Medulla oblongata (tissue), 1 donor: ENCODE data around the gene PRLR.
A peak's percentile ranks its signal among the peaks of the same experiment; 100 is the strongest.
"Not testable (repeated sequence)": the region's sequence is repeated elsewhere in the genome, so short reads cannot be mapped to it uniquely, and the experiment has no call there.

ENCODE experiments used
- DNase-seq: peaks from one replicate; pipeline ENCODE4 v3.0.0-alpha.2; 2015; ENCODE audit errors: extremely low spot score

The PRLR gene

DNA sequence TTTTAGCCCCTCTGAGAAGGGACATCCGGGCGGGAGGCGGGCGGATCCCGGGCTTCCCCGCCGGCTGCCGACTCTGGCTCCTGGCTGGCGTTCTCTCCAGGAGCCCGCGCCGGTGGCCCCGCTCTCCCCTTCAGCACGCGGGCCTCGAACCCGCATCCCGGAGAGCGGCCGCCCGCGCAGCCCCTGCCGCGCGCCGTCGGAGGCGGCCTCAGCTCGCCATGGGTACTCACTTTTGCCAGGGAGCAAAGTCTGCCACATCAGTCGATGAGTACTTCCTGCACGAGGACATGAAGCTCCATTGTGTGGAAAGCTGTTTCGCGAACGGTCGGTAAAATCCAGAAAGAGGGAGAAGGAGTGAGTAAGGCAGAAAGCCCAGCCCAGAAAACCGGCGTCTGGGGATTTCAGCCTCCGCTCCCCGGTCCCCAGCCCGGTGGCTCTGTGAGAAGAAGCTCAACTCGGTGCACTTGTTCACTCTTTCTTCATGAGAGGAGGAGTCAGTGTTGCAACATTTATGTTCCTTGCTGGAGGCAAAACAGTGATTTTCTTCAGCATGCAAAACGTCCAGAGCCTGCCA lies at the start of gene PRLR:
Gene PRLR, minus strand, starts transcription at position 450 of the 574 bp plus-strand sequence. CDS start 140,867 bp downstream, outside the sequence.
- DNase-seq: peak; percentile 13

- no peak for DNase-seq
Observed at GRCh38 chr5:35274839-35275509, 44.7 kb upstream of the PRLR start.

DNA sequence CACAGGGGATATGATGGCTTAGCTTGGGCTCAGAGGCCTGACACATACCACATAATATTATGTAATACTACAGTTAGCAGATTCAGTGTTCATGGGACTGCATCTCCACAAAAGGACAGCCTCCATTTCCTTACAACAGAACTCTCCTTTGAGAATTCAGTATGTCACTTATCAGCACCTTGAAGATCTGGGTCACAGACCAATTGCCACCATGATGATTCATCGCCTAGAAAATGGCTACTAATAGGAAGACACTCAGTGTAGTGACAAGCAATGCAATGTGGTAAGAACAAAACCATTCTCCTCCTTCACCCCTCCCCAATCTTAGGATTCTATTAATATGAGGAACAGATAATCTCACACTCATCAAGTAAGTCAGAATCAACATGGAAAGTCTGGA lies 38.7 kb upstream of the PRLR start:
- DNase-seq: no peak

- no peak for DNase-seq
Observed at GRCh38 chr5:35266276-35266675, 36.0 kb upstream of the PRLR start.

GRCh38 chr5:35264509-35264908 lies 34.2 kb upstream of the PRLR start:
- no peak for DNase-seq

DNA sequence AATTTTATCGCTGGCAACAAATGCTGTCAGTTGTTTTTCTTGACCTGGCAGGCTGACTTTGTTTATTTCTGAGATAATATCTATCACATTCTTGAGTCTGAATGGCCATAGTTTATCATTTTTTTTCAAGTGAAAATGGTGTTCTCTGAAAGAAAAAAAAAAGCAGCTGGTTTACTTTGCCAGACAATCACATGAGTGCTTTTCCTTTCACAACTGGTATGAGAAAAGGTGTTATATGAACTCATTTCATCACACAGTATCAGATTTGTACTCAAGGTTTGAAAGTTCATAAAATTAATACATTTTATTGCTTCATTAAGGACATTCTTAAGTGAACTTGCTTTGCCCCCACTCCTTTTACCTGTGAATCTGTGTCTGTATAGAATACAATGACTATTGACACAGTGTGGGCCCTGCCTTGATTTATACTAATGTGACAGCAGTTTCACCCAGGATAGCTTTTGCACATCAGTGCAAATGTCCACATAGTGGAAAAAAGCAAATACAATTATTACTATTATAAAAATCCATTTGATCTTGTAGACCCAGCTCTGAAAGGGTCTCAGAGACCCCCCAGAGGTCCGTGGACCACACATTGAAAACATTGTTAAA lies 33.1 kb upstream of the PRLR start:
- no peak for DNase-seq

DNA sequence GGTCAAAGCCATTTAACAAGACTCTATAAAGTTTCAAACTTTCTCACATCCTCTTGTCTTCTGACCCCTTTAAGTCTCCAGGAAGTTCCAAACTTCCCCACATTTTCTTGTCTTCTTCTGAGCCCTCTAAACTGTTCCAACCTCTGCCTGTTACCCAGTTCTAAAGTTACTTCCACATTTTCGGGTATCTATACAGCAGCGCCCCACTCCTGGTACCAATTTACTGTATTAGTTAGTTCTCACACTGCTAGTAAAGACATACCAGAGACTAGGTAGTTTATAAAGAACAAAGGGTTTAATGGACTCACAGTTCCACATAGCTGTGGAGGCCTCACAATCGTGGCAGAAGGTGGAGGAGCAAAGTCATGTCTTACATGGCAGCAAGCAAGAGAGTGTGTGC lies 23.3 kb upstream of the PRLR start:
- no peak for DNase-seq

GRCh38 chr5:35252963-35253362 lies 22.7 kb upstream of the PRLR start:
- no peak for DNase-seq

DNA sequence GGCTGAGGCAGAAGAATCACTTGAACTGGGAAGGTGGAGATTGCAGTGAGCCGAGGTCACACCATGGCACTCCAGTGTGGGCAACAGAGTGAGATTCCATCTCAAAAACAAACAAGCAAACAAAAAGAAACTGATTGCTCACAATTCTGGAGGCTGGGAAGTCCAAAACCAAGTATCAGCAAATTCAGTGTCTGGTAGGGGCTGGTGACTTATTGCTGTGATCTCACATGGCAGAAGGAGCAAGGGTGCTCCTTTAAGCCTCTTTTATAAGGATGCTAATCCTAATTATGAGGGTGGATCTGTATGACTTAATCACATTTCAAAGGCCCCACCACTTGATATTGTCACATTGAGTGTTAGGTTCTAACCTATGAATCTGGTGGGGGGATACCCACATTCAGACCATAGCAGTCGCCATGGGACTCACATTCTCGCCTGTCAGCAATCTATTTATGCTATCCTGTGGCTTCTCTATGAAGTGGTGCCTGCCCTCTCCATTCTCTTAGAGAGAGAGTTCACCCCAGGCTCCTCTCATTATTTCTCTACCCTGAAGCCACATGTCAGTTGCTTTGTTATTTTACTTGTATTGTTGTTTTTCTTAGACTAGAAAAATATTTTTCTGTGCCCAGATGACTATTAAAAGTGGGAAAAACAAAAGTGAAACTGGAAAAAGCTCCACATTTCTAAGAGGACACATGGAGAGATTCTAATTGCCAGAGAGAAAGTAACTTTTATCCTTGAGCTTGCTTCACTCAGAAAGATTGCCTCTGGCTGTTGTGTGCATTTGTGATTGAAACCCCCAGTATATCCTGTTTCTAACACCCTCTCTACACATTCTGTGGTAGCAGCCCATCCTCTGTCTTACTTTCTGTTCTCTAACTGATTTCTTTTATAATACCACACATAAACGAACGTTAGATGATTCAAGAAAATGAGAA lies 18.8 kb upstream of the PRLR start:
- DNase-seq: no peak

GRCh38 chr5:35247648-35248034 lies 17.4 kb upstream of the PRLR start:
- DNase-seq: no peak

GRCh38 chr5:35246900-35247647 lies 16.8 kb upstream of the PRLR start:
- DNase-seq: peak; percentile 60

DNA sequence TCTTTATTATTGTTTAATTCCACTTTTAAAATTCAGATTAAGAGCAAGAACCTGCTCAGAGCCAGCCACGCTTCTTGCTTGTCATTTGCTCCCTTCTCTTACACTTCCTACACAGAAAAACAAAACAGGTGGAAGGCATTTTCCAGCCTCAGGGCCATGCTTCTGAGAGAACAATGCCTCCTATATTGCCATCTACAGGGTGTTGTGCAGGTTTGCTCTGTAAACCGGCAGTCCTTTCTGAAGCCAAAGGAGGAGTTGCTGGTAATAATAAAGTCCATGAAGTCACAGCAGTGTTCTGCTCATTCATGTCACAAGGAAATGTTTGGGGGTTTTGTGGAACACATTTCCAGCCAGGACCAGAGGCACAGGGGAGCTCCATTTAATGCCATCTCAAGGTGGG lies 16.1 kb upstream of the PRLR start:
- no peak for DNase-seq

DNA sequence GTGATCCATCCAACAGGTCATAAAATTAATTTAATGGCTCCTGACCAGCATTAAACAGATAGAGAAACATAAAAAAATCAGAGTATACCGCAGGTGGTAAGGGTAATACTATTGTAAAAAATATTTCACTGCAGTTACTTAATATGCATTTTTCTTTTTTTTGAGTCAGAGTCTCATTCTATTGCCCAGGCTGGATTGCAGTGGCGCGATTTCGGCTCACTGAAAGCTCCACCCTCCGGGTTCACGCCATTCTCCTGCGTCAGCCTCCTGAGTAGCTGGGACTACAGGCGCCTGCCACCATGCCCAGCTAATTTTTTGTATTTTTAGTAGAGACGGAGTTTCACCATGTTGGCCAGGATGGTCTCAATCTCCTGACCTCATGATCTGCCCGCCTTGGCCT lies 15.1 kb upstream of the PRLR start:
- not testable (repeated sequence) for DNase-seq

GRCh38 chr5:35244171-35244570 lies 13.9 kb upstream of the PRLR start:
- no peak for DNase-seq

DNA sequence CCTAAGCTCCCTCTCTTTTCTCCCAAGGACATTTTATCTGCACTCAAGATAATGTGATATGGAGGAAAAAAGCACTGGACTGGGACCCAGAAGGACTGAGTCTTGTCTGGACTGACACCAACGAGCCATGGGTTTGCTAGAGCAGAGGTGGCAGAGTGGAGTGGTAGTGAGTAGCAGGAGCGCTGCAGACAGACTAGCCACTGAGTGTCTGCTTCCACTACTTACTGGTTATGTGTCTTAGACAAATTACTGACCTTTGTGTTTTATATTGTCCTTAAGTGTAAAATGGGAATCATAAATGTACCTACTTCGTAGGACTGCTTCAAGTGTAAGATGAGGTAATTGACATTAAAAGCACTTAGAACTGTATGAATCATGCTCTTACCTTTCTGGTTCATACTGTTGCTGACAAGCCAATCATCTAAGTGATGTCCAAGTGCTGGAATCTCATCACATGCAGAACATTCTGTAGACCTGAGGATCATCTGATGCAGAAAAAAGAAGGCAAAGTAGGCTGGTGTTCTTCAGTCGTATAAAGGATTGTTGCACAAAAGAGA lies 12.5 kb upstream of the PRLR start:
- DNase-seq: no peak

DNA sequence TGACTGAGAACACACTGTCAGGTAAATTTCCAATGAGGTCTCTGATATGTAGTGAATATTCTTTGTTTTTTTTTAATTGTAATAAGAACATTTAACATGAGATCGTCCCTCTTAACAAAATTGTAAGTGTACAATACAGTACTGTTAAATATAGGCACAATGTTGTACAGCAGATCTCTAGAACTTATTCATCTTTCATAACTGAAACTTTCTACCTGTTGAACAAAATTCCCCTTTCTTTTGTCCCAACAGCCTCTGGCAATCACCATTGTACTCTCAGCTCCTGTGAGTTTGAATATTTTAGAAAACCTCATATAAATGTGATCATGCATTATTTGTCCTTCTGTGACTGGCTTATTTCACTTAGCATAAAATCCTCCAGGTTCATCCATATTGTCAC lies 10.6 kb upstream of the PRLR start:
- no peak for DNase-seq

DNA sequence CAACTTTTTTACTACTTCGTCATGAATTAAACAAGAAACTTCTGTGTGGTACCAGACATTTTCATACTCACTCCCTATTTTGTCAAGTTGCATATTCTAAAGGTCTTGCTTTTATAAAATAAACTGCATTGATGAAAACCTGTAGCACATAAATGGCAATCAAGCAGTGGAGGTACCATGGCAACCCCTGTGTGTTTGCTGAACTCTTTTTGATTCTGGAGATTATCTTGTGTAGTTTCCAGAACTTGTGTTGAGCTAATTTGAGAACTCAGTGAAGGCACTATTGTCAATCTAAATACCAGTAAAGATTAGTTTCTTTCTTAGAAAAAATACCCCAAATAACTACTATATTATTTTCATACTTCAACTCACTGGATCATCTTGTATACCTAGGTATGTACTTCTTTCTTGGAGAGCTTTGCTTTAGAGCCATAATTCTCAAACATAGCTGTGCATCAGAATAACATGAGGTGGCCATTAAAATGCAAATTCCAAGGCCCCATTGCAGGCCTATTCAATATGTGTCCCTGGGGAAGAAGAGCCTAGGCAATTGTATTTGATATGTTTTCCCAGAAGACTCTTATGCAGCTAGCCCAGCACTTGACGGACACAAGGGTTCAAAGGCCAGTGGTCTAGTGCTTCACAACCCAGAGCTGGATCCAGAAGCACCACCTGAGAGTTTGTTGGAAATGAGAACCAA lies 9.8 kb upstream of the PRLR start:
- no peak for DNase-seq

GRCh38 chr5:35239476-35239875 lies 9.2 kb upstream of the PRLR start:
- no peak for DNase-seq

DNA sequence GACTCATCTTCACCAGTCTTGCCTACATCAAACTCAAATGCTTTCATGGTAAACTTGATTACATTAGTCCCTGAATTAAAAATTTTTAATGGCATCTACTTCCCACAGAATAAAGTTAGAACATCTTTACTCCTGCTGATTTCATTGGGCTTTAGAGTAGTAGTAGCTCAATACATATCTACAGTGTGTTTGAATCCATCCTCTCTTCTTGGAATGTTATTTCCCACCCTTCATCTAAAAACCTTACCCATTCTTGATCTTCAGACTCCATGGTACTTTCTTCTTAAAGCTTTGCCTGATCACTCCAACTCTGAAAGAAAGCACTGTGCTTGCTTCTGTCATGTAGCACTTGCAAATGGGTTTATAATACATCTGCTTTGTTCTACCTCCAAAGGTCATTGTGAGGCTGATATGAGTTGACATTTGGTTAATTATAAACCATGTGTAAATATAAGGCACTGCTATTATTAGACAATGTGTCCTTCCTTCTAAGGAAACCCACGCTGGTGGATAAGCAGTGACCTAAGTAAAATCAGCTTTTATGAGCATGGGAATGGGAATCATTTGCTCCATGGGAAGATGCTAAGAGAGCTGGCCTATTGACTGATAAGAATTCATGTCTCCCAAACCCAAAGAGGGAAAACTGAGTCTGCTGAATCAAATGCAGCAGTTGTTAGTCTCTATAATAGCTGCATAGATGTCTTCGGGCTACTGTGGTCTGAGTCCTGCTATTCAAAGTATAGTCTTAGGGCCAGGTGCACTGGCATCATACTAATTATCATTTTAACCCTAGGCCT lies 7.5 kb upstream of the PRLR start:
- DNase-seq: no peak

GRCh38 chr5:35236770-35237169 lies 6.5 kb upstream of the PRLR start:
- no peak for DNase-seq
